ENCODE data around the gene CYP27C1.

CYP27C1 gene

GRCh38 chr2:127146071-127146725 is 73.9 kb downstream of the CYP27C1 start:
- DNase-seq: no peak

DNA sequence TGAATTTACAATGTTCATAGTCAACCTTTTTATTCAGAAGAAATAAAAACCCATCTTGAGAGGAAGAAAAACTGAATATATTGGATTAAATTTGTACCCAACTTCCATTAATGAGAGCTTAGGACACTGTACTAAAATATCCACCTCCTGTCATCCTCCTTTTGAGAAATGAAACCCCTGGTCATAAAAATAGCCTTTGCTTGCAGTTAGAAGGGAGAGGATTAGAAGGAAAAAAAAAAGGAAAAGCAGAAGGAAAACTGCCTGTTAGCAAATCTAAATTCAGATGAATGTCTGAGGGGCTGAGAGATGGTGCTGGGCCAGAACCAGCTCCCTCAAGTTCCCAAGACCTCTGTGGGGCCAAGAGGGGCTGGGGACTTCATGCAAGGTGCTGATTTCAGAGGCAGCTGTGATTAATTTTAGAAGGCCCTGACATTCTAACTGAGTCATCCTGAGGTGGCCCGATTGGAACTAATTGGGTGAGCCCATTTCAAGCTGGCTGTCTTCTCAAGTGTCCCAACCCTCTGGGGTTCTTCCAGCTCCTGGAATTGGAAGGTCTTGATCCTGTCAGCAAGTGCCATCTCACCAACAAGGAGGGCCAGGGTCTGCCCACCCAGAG is 74.7 kb downstream of the CYP27C1 start:
- no peak for DNase-seq

DNA sequence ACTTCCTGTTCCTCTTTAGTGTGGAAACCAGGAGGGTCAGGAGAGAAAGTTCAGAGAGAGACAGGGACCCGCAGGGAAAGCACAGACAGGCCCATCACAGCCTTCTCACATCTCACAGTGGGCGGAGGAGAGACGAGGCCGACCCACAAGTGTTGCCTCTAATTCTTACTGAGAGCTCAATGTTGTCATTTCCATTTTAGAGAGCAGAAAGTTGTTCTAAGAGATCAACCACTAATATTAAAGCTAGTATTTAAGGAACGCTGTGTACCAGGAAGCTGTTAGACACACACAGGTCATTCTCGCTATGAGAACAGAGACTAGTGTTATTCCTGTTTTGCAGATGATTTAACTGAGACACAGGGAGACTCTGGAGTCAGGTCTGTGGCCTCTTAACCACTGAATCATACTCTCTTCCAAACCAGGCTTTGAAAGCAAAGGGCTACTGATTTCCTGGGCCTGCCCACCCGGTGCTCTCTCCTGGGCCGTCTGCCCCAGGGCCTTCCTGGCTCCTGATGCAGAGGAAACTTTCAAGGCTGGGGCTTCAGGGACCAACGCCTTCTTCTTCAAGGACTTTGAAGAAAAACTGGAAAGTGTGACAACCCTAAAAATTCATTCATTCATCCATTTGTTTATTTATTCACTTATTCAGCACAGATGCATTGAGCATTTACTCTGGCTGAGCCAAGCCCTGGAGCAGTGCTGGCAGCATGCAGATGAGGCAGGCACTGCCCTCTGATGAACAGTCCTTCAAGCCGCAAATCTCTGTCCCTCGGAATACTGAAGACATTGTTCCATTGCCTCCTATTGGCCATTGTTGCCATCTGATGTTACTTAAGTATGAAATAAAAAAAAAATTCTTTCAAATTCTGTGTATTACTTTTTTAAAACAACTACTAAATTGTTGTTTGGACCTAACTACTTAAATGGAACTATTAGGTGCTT is 76.0 kb downstream of the CYP27C1 start:
- no peak for DNase-seq

GRCh38 chr2:127142663-127143630 is 77.2 kb downstream of the CYP27C1 start:
- no peak for DNase-seq

- no peak for DNase-seq
Measured at GRCh38 chr2:127140538-127140937, 79.6 kb downstream of the CYP27C1 start.

DNA sequence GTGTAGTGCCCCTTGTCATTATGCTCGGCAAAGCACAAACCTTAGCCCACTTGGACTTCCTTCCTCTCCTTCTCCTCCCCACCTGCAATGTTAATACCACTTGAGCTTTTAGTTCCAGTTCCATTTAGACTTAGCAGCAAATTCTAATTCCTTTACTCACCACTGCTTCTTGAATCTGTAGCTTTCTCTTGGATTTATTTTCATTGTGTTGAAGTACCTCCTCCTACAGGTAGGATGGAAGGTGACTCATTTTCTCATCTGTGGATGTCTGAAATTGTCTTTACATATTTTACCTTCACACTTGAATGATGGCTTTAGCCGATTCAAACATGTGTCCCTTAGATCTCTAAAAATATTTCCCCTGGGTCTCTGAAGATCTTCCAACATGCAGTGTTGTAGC is 80.3 kb downstream of the CYP27C1 start:
- peak; percentile 11 for DNase-seq

GRCh38 chr2:127138281-127138680 is 81.8 kb downstream of the CYP27C1 start:
- DNase-seq: no peak

- no peak for DNase-seq
Measured at GRCh38 chr2:127137741-127138140, 82.4 kb downstream of the CYP27C1 start.

DNA sequence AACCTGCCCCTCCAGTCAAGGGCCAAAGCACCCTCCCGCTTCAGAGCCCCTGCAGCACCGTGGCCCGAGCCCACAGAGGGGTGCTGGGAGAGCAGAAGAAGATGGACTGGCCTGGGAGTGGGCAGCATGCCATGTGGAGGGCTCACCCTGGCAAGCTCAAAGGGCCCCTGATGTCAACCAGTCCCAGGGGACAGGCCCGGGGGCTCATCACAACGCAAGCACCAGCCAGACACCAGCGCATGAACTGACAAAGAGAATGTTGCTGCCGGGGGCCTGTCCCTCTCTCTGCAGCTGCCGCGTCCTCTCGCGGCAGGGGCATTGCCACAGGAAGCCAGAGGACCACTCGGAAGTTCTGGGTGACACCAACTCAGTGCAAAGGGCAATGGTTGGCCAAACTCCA is 82.9 kb downstream of the CYP27C1 start:
- DNase-seq: no peak

GRCh38 chr2:127134833-127135830 is 85.0 kb downstream of the CYP27C1 start:
- no peak for DNase-seq

DNA sequence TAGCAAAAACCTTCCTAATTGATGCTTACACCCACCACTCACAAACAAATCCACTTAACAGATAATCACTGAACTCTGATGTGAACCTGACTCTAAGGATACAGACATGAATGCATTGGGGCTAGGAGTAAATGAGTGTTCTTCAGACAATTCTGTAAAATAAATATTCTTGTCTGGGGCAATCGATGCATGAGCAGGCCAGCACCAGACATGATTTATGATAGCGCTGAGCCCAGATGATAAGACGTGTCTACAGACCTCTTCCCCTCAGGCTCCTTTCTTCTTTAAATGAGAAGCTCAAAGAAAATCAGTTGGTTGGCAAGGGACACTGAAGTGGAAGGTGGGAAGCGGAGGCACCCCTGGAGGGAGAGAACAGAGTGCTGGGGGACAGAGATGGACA is 85.9 kb downstream of the CYP27C1 start:
- DNase-seq: no peak

All from kidney glomerular epithelial cell (primary cell).